Fibroblast of the aortic adventitia (primary cell): ENCODE measurements around the gene TNRC6C. TPM values are rescaled to one million over a fixed set of nuclear protein-coding genes. Genes with fewer than 3 reads are reported as not detected.

Experiments
- DNase-seq: peaks from one replicate; pipeline ENCODE4 v3.0.0-alpha.2; 2010; ENCODE audit warnings: low read depth
- H3K4me3 ChIP-seq: 2 replicates; pipeline ENCODE4 v1.5.1; 2011; ENCODE audit warnings: low read depth, mild to moderate bottlenecking, control low read depth, low read length, moderate library complexity
- CTCF ChIP-seq: IDR thresholded peaks from 2 replicates; pipeline ENCODE4 v1.5.1; 2011; ENCODE audit warnings: mild to moderate bottlenecking, low read length, control low read depth, inconsistent platforms; ENCODE audit not compliant: insufficient read depth
- small RNA-seq: library from RNA; depleted of rRNA; stranded (forward); fragments of <200 nt; gene quantifications from one replicate; pipeline ENCODE3, GENCODE V24; 2012
- total RNA-seq: library from RNA; depleted of rRNA; stranded (reverse); fragments of >200 nt; gene quantifications from 2 replicates; pipeline ENCODE4 v1.2.3, GENCODE V29; 2012; ENCODE audit warnings: low replicate concordance

Gene TNRC6C
- total RNA-seq, 1 donor, result 10.3 TPM

- DNase-seq, result no peak
- TF ChIP-seq CTCF, result no peak
- H3K4me3 ChIP-seq, result no peak overlapping the region
Measured at GRCh38 chr17:78154903-78155811, 196.7 kb downstream of the TNRC6C start.

Small RNAs within 50 kb of the gene (small RNA-seq; reads per million reads assigned to genes)
- gene RNU1-80P, result not detected
- gene RNU6-625P, result not detected

Other genes starting within 250 kb of the TNRC6C start
- 1.2 TPM in 1 of 2 replicates, not detected in the other for gene TMC6, start 170.1 kb downstream of the TNRC6C start, total RNA-seq
- not detected in 2 replicates for gene TMC8, start 172.1 kb downstream of the TNRC6C start, total RNA-seq
- gene C17orf99, start 187.7 kb downstream of the TNRC6C start, total RNA-seq, result not detected in 2 replicates
- gene SYNGR2, start 209.9 kb downstream of the TNRC6C start, total RNA-seq, result 0.90 and 4.6 TPM in 2 replicates
- 4.3 and 75.9 TPM in 2 replicates for gene TK1, start 228.3 kb downstream of the TNRC6C start, total RNA-seq
- gene AFMID, start 228.7 kb downstream of the TNRC6C start, total RNA-seq, result 41.0 and 45.1 TPM in 2 replicates